IMR-90 (cell line): ENCODE data around the gene SLC27A3. TPM values are rescaled to one million over a fixed set of nuclear protein-coding genes. Genes with fewer than 3 reads are reported as not detected.

Experiments
- ATAC-seq: fragments of 200-7000 bp; cut with Tn5 transposase; 2 replicates; pipeline ENCODE4 v1.9.1; 2020; ENCODE audit warnings: low read depth, mild to moderate bottlenecking, moderate library complexity
- BruUV-seq: library from RNA; stranded (reverse); fragments of 400-500 nt; replicated peaks from 2 replicates; lab custom pipeline; 2021; lab: Mats Ljungman, UMichigan
- CTCF ChIA-PET: fragments of 300-600 bp; formaldehyde crosslinking; extraction: SDS; loops from one replicate; lab custom pipeline; 2021; ENCODE audit warnings: antibody characterized with exemption; lab: Yijun Ruan, JAX
- POLR2A ChIA-PET: fragments of 300-600 bp; sonication (Branson Sonifier 250); formaldehyde crosslinking; loops from one replicate; lab custom pipeline; 2022; ENCODE audit warnings: antibody characterized with exemption; ENCODE audit not compliant: unreplicated experiment; lab: Charles Lee
- DNase-seq: peaks from one replicate; pipeline ENCODE4 v3.0.0; 2013
- H2AFZ ChIP-seq: replicated peaks from 2 replicates; pipeline ENCODE3; 2013; ENCODE audit warnings: low read length, mild to moderate bottlenecking; ENCODE audit not compliant: poor library complexity
- H2AK5ac ChIP-seq: 2 replicates; pipeline ENCODE4 v1.6.1; 2013; ENCODE audit warnings: low read depth, low read length, inconsistent platforms
- H2AK9ac ChIP-seq: replicated peaks from 2 replicates; pipeline ENCODE3; 2013; ENCODE audit warnings: mild to moderate bottlenecking, low read depth, low read length, moderate library complexity; ENCODE audit not compliant: poor library complexity
- H2BK120ac ChIP-seq: 2 replicates; pipeline ENCODE4 v1.6.1; 2013; ENCODE audit warnings: low read depth, low read length, inconsistent platforms
- H2BK15ac ChIP-seq: 3 replicates; pipeline ENCODE4 v1.6.1; 2013; ENCODE audit warnings: low read depth, low read length, inconsistent platforms
- H2BK20ac ChIP-seq: 2 replicates; pipeline ENCODE4 v1.6.1; 2013; ENCODE audit warnings: low read depth, mild to moderate bottlenecking, inconsistent platforms, low read length, moderate library complexity
- H2BK5ac ChIP-seq: 2 replicates; pipeline ENCODE4 v1.6.1; 2013; ENCODE audit warnings: mild to moderate bottlenecking, low read depth, low read length, inconsistent platforms; ENCODE audit not compliant: poor library complexity, severe bottlenecking
- H3K14ac ChIP-seq: replicated peaks from 2 replicates; pipeline ENCODE4 v1.6.1; 2013; ENCODE audit warnings: low read depth, low read length, inconsistent platforms
- H3K18ac ChIP-seq: 2 replicates; pipeline ENCODE4 v1.6.1; 2013; ENCODE audit warnings: low read depth, low read length, control low read depth
- H3K23ac ChIP-seq: 2 replicates; pipeline ENCODE4 v1.6.1; 2013; ENCODE audit warnings: low read depth, low read length, inconsistent platforms
- H3K27ac ChIP-seq: 2 replicates; pipeline ENCODE4 v1.5.1; 2013; ENCODE audit warnings: mild to moderate bottlenecking, control low read depth, low read length; ENCODE audit not compliant: insufficient read depth
- H3K27me3 ChIP-seq: 2 replicates; pipeline ENCODE4 v1.6.1; 2013; ENCODE audit warnings: low read length; ENCODE audit not compliant: control insufficient read depth, insufficient read depth
- H3K36me3 ChIP-seq: 2 replicates; pipeline ENCODE4 v1.6.1; 2013; ENCODE audit warnings: low read length, mixed read lengths; ENCODE audit not compliant: control insufficient read depth, insufficient read depth
- H3K4ac ChIP-seq: 2 replicates; pipeline ENCODE4 v1.6.1; 2013; ENCODE audit warnings: low read depth, low read length, inconsistent platforms
- H3K4me1 ChIP-seq: 2 replicates; pipeline ENCODE4 v1.6.1; 2013; ENCODE audit warnings: low read length, mixed read lengths; ENCODE audit not compliant: control insufficient read depth, insufficient read depth
- H3K4me2 ChIP-seq: 2 replicates; pipeline ENCODE4 v1.6.1; 2013; ENCODE audit warnings: low read depth, mild to moderate bottlenecking, control low read depth, low read length, moderate library complexity
- H3K4me3 ChIP-seq: 2 replicates; pipeline ENCODE4 v1.5.1; 2013; ENCODE audit warnings: low read depth, mild to moderate bottlenecking, control low read depth, low read length, moderate library complexity; ENCODE audit not compliant: insufficient read depth
- H3K56ac ChIP-seq: 2 replicates; pipeline ENCODE4 v1.6.1; 2013; ENCODE audit warnings: low read length, inconsistent platforms; ENCODE audit not compliant: insufficient read depth; ENCODE audit errors: extremely low read depth
- H3K79me1 ChIP-seq, 2 experiments: 2 replicates each; pipeline ENCODE4 v1.6.1; 2013; ENCODE audit warnings: low read length in 2 of 2, inconsistent platforms in 1 of 2, low read depth in 1 of 2
- H3K9ac ChIP-seq: 2 replicates; pipeline ENCODE4 v1.6.1; 2013; ENCODE audit warnings: low read depth, low read length, control low read depth
- H3K9me1 ChIP-seq: 2 replicates; pipeline ENCODE4 v1.6.1; 2013; ENCODE audit warnings: low read length, inconsistent platforms; ENCODE audit not compliant: insufficient read depth
- H3K9me3 ChIP-seq: 2 replicates; pipeline ENCODE4 v1.6.1; 2013; ENCODE audit warnings: low read length; ENCODE audit not compliant: control insufficient read depth, insufficient read depth
- H4K20me1 ChIP-seq: 2 replicates; pipeline ENCODE4 v1.6.1; 2013; ENCODE audit warnings: low read length, inconsistent platforms; ENCODE audit not compliant: insufficient read depth
- H4K5ac ChIP-seq: 2 replicates; pipeline ENCODE4 v1.6.1; 2013; ENCODE audit warnings: mild to moderate bottlenecking, low read depth, low read length, control low read depth
- H4K8ac ChIP-seq, 2 experiments: 2 replicates each; pipeline ENCODE4 v1.6.1; 2013; ENCODE audit warnings: low read depth in 2 of 2, low read length in 2 of 2, control low read depth in 1 of 2, inconsistent platforms in 1 of 2
- H4K91ac ChIP-seq: 2 replicates; pipeline ENCODE4 v1.6.1; 2013; ENCODE audit warnings: low read depth, low read length, inconsistent platforms; ENCODE audit not compliant: insufficient read depth
- CEBPB ChIP-seq: IDR thresholded peaks from 2 replicates; pipeline ENCODE4 v1.6.1; 2012; ENCODE audit warnings: low read depth, low read length, improper control_type of control experiment
- CHD1 ChIP-seq: IDR thresholded peaks from 2 replicates; pipeline ENCODE4 v1.6.1; 2012; ENCODE audit warnings: low read depth, low read length, improper control_type of control experiment
- CTCF ChIP-seq: conservative IDR thresholded peaks from 2 replicates; pipeline ENCODE4 v1.5.1; 2012; ENCODE audit warnings: mild to moderate bottlenecking, low read depth, low read length, improper control_type of control experiment
- FOS ChIP-seq: fragments of 150-350 bp; IDR thresholded peaks from 2 replicates; pipeline ENCODE4 v1.6.1; 2016; ENCODE audit warnings: low read depth, low read length
- MAFK ChIP-seq: IDR thresholded peaks from 2 replicates; pipeline ENCODE4 v1.6.1; 2012; ENCODE audit warnings: low read depth, low read length, improper control_type of control experiment
- MAZ ChIP-seq: IDR thresholded peaks from 2 replicates; pipeline ENCODE4 v1.6.1; 2012; ENCODE audit warnings: low read depth, mild to moderate bottlenecking, low read length, improper control_type of control experiment, moderate library complexity, borderline replicate concordance
- MXI1 ChIP-seq: IDR thresholded peaks from 2 replicates; pipeline ENCODE4 v1.6.1; 2012; ENCODE audit warnings: low read depth, mild to moderate bottlenecking, low read length, moderate library complexity, borderline replicate concordance
- NFE2L2 ChIP-seq: fragments of 150-350 bp; IDR thresholded peaks from 2 replicates; pipeline ENCODE4 v1.6.1; 2016; ENCODE audit warnings: low read depth, mild to moderate bottlenecking, low read length
- RCOR1 ChIP-seq: IDR thresholded peaks from 2 replicates; pipeline ENCODE4 v1.6.1; 2012; ENCODE audit warnings: mild to moderate bottlenecking, low read length, improper control_type of control experiment; ENCODE audit not compliant: insufficient replicate concordance
- RFX5 ChIP-seq: IDR thresholded peaks from 2 replicates; pipeline ENCODE4 v1.8.0; 2012; ENCODE audit warnings: low read depth, mild to moderate bottlenecking, low read length, moderate library complexity
- SMC3 ChIP-seq: fragments of 150-350 bp; IDR thresholded peaks from 2 replicates; pipeline ENCODE4 v1.6.1; 2016; ENCODE audit warnings: low read depth, mild to moderate bottlenecking, antibody characterized with exemption, low read length, moderate library complexity
- WGBS, 2 experiments: methylation state at CpG; one replicate each; pipeline versions ENCODE4 v1.1.5 to v1.1.7; 2013; ENCODE audit warnings: missing lambda C conversion rate in 2 of 2; ENCODE audit not compliant: insufficient read length in 1 of 2; ENCODE audit errors: extremely low coverage in 2 of 2; 5-methylcytosine and 5-hydroxymethylcytosine counted together
- dilution Hi-C: fragments of 300-500 bp; cut with HindIII; formaldehyde crosslinking; loops from one replicate; pipeline ENCODE4 v1.14.3; 2018; ENCODE audit warnings: low sequenced_read_pairs; ENCODE audit not compliant: unreplicated experiment
- in situ Hi-C: fragments of 300-500 bp; cut with MboI; formaldehyde crosslinking; loops from 3 replicates; pipeline ENCODE4 v1.14.3; 2019; ENCODE audit warnings: low sequenced_read_pairs, inconsistent platforms, mixed read lengths
- intact Hi-C: fragments of 100-400 bp; cut with micrococcal nuclease; formaldehyde crosslinking; loops from 2 replicates; pipeline ENCODE4 v1.10.0; 2022
- polyA plus RNA-seq, 3 experiments: library from polyadenylated mRNA; depleted of rRNA; stranded (reverse); fragments of >200 nt; gene quantifications; 2 replicates each; pipeline ENCODE4 v1.2.3, GENCODE V29; 2012; ENCODE audit warnings: low replicate concordance in 1 of 3
- total RNA-seq: library from RNA; depleted of rRNA; stranded (reverse); fragments of >200 nt; gene quantifications from 2 replicates; pipeline ENCODE4 v1.2.3, GENCODE V29; 2012
- TF ChIP-seq, protein P1 (sequence below): fragments of 150-350 bp; IDR thresholded peaks from 2 replicates; pipeline ENCODE4 v1.6.1; 2016; ENCODE audit warnings: low read depth, mild to moderate bottlenecking, low read length, moderate library complexity, borderline replicate concordance

Gene SLC27A3
- total and polyA plus RNA-seq, 2 of the 4 experiments (the other 2 are of a cell fraction) = 3.2 to 9.3 TPM

- peaks cover 5% of the 10 kb centered on the region for H3K9me1 ChIP-seq
- H2BK120ac ChIP-seq = no peak overlapping the region
- H3K9ac ChIP-seq = no peak overlapping the region
- WGBS, 2 experiments = no CpG with 5 or more reads among the region's 4 CpGs
- no TSS peak for BruUV-seq
- no peak overlapping the region for H4K91ac ChIP-seq
- in situ Hi-C loops = no loop called here
- H4K8ac ChIP-seq = no peak overlapping the region
- no peak overlapping the region for H2BK20ac ChIP-seq
- H2AK5ac ChIP-seq = no peak overlapping the region
- dilution Hi-C loops = no loop called here
- H3K4me1 ChIP-seq = peaks cover 13% of the 10 kb centered on the region
- H3K18ac ChIP-seq = no peak overlapping the region
- no peak overlapping the region for H3K23ac ChIP-seq
- no peaks in the 10 kb centered on the region for H3K36me3 ChIP-seq
- DNase-seq = no peak
- H3K9me3 ChIP-seq = no peaks in the 10 kb centered on the region
- H3K14ac ChIP-seq = no peak overlapping the region
- no peak overlapping the region for H2BK5ac ChIP-seq
- peaks cover 0 to 3% of the 10 kb centered on the region in 2 experiments; a peak in 1 of 4 replicates for H3K79me1 ChIP-seq
- no peak overlapping the region for H2AFZ ChIP-seq
- no peak overlapping the region for H2AK9ac ChIP-seq
- no peak overlapping the region for H3K56ac ChIP-seq
- intact Hi-C loops = no loop called here
- H4K20me1 ChIP-seq = no peaks in the 10 kb centered on the region
- no peaks in the 10 kb centered on the region for H3K27me3 ChIP-seq
- ATAC-seq = no peak
- CTCF ChIA-PET = no interaction called here
- H3K27ac ChIP-seq = no peak overlapping the region
- H3K4me2 ChIP-seq = no peak overlapping the region
- POLR2A ChIA-PET = no interaction called here
- TF ChIP-seq MAFK (no peak), FOS (no peak), RFX5 (no peak), NFE2L2 (no peak), SMC3 (no peak), CTCF (no peak), MAZ (no peak), CEBPB (no peak), MXI1 (no peak), CHD1 (no peak), RCOR1 (no peak)
- TF ChIP-seq, protein P1, sequence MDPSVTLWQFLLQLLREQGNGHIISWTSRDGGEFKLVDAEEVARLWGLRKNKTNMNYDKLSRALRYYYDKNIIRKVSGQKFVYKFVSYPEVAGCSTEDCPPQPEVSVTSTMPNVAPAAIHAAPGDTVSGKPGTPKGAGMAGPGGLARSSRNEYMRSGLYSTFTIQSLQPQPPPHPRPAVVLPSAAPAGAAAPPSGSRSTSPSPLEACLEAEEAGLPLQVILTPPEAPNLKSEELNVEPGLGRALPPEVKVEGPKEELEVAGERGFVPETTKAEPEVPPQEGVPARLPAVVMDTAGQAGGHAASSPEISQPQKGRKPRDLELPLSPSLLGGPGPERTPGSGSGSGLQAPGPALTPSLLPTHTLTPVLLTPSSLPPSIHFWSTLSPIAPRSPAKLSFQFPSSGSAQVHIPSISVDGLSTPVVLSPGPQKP = no peak
- no peak overlapping the region for H3K4ac ChIP-seq
- H2BK15ac ChIP-seq = no peak overlapping the region
- H4K5ac ChIP-seq = no peak overlapping the region
- no peak overlapping the region for H3K4me3 ChIP-seq
Measured at GRCh38 chr1:153786038-153786790, 11.0 kb downstream of the SLC27A3 start.
